BLaER1 (cell line): ENCODE data around the gene RHCE.

Experiments
- H3K27ac ChIP-seq: shearing (Covaris generic); formaldehyde crosslinking; 2 replicates; pipeline ENCODE4 v1.8.1; 2022
- H3K27me3 ChIP-seq: shearing (Covaris generic); formaldehyde crosslinking; 2 replicates; pipeline ENCODE4 v1.8.1; 2022
- H3K36me3 ChIP-seq: shearing (Covaris generic); formaldehyde crosslinking; 2 replicates; pipeline ENCODE4 v1.8.1; 2022
- H3K4me1 ChIP-seq: shearing (Covaris generic); formaldehyde crosslinking; 2 replicates; pipeline ENCODE4 v1.8.1; 2022
- H3K4me2 ChIP-seq: shearing (Covaris generic); formaldehyde crosslinking; 2 replicates; pipeline ENCODE4 v1.8.1; 2022
- H3K4me3 ChIP-seq: shearing (Covaris generic); formaldehyde crosslinking; 2 replicates; pipeline ENCODE4 v1.8.1; 2022
- H3K9ac ChIP-seq: shearing (Covaris generic); formaldehyde crosslinking; 2 replicates; pipeline ENCODE4 v1.8.1; 2022
- H3K9me3 ChIP-seq: shearing (Covaris generic); formaldehyde crosslinking; 2 replicates; pipeline ENCODE4 v1.8.1; 2022
- H4K20me1 ChIP-seq: shearing (Covaris generic); formaldehyde crosslinking; 2 replicates; pipeline ENCODE4 v1.8.1; 2022
- Cebpa-rat ChIP-seq: shearing (Covaris generic); IDR thresholded peaks from 2 replicates; pipeline ENCODE4 v1.8.1; 2022

The RHCE gene

GRCh38 chr1:25361901-25362300 lies 58.7 kb downstream of the RHCE start:
- no peak overlapping the region for H3K4me3 ChIP-seq
- H3K4me2 ChIP-seq: no peak overlapping the region
- TF ChIP-seq Cebpa-rat: no peak
- H3K27ac ChIP-seq: no peak overlapping the region
- H3K4me1 ChIP-seq: no peaks in the 10 kb centered on the region
- H3K9me3 ChIP-seq: no peaks in the 10 kb centered on the region
- peaks cover 49% of the 10 kb centered on the region for H3K36me3 ChIP-seq
- H4K20me1 ChIP-seq: peaks cover 10% of the 10 kb centered on the region; the same call in 1 of the 2 replicates
- no peak overlapping the region for H3K9ac ChIP-seq
- no peaks in the 10 kb centered on the region for H3K27me3 ChIP-seq

GRCh38 chr1:25360596-25361581 lies 59.7 kb downstream of the RHCE start:
- Histone ChIP-seq H3K27ac (no peak overlapping the region), H3K36me3 (peaks cover 59% of the 10 kb centered on the region), H3K9ac (no peak overlapping the region)

GRCh38 chr1:25356848-25357247 lies 63.8 kb downstream of the RHCE start:
- Histone ChIP-seq H3K27ac (no peak overlapping the region), H3K36me3 (peaks cover 95% of the 10 kb centered on the region), H3K9ac (no peak overlapping the region), H4K20me1 (peaks cover 31% of the 10 kb centered on the region), H3K4me2 (no peak overlapping the region), H3K9me3 (no peaks in the 10 kb centered on the region), H3K27me3 (no peaks in the 10 kb centered on the region), H3K4me3 (no peak overlapping the region), H3K4me1 (no peaks in the 10 kb centered on the region)
- no peak for TF ChIP-seq Cebpa-rat

More at GRCh38 chr1:25360596-25361581, 59.7 kb downstream of the RHCE start:
- no peaks in the 10 kb centered on the region for H3K4me1 ChIP-seq
- H3K9me3 ChIP-seq: no peaks in the 10 kb centered on the region
- H4K20me1 ChIP-seq: peaks cover 20% of the 10 kb centered on the region
- no peak for TF ChIP-seq Cebpa-rat
- no peak overlapping the region for H3K4me3 ChIP-seq
- H3K27me3 ChIP-seq: no peaks in the 10 kb centered on the region
- H3K4me2 ChIP-seq: no peak overlapping the region

- no peak for TF ChIP-seq Cebpa-rat
- no peak overlapping the region for H3K4me3 ChIP-seq
- peaks cover 95% of the 10 kb centered on the region for H3K36me3 ChIP-seq
- H3K9me3 ChIP-seq: no peaks in the 10 kb centered on the region
- no peak overlapping the region for H3K9ac ChIP-seq
- peaks cover 34% of the 10 kb centered on the region for H4K20me1 ChIP-seq
- no peaks in the 10 kb centered on the region for H3K4me1 ChIP-seq
- no peak overlapping the region for H3K4me2 ChIP-seq
- H3K27ac ChIP-seq: no peak overlapping the region
- no peaks in the 10 kb centered on the region for H3K27me3 ChIP-seq
Measured at GRCh38 chr1:25356441-25356840, 64.2 kb downstream of the RHCE start.

GRCh38 chr1:25355841-25356395 lies 64.7 kb downstream of the RHCE start:
- H3K36me3 ChIP-seq: peaks cover 95% of the 10 kb centered on the region
- no peak overlapping the region for H3K4me3 ChIP-seq
- H4K20me1 ChIP-seq: peaks cover 34% of the 10 kb centered on the region
- no peaks in the 10 kb centered on the region for H3K27me3 ChIP-seq
- H3K9ac ChIP-seq: no peak overlapping the region
- no peaks in the 10 kb centered on the region for H3K4me1 ChIP-seq
- TF ChIP-seq Cebpa-rat: no peak
- no peak overlapping the region for H3K27ac ChIP-seq
- no peak overlapping the region for H3K4me2 ChIP-seq
- H3K9me3 ChIP-seq: no peaks in the 10 kb centered on the region

- Histone ChIP-seq H3K9ac (no peak overlapping the region), H3K4me2 (no peak overlapping the region), H3K9me3 (no peaks in the 10 kb centered on the region), H3K36me3 (peaks cover 93% of the 10 kb centered on the region), H3K4me1 (no peaks in the 10 kb centered on the region), H4K20me1 (peaks cover 75% of the 10 kb centered on the region), H3K27me3 (no peaks in the 10 kb centered on the region), H3K4me3 (no peak overlapping the region), H3K27ac (no peak overlapping the region)
- TF ChIP-seq Cebpa-rat: no peak
Measured at GRCh38 chr1:25349606-25350005, 71.0 kb downstream of the RHCE start.

- Histone ChIP-seq H3K27me3 (no peaks in the 10 kb centered on the region), H3K9me3 (no peaks in the 10 kb centered on the region), H3K4me1 (no peaks in the 10 kb centered on the region), H3K36me3 (peaks cover 93% of the 10 kb centered on the region), H3K4me3 (no peak overlapping the region), H3K9ac (no peak overlapping the region), H3K27ac (no peak overlapping the region), H4K20me1 (peaks cover 87% of the 10 kb centered on the region), H3K4me2 (no peak overlapping the region)
- TF ChIP-seq Cebpa-rat: no peak
Measured at GRCh38 chr1:25347556-25347955, 73.1 kb downstream of the RHCE start.

GRCh38 chr1:25343872-25344271 lies 76.8 kb downstream of the RHCE start:
- no peak for TF ChIP-seq Cebpa-rat
- no peaks in the 10 kb centered on the region for H3K9me3 ChIP-seq
- peaks cover 19% of the 10 kb centered on the region for H3K4me1 ChIP-seq
- H3K4me3 ChIP-seq: no peak overlapping the region
- H4K20me1 ChIP-seq: peaks cover 98% of the 10 kb centered on the region
- peaks cover 65% of the 10 kb centered on the region for H3K36me3 ChIP-seq
- H3K27me3 ChIP-seq: no peaks in the 10 kb centered on the region
- no peak overlapping the region for H3K9ac ChIP-seq
- no peak overlapping the region for H3K27ac ChIP-seq
- H3K4me2 ChIP-seq: no peak overlapping the region

GRCh38 chr1:25342846-25343245 lies 77.8 kb downstream of the RHCE start:
- Histone ChIP-seq H4K20me1 (peaks cover 94% of the 10 kb centered on the region), H3K27me3 (no peaks in the 10 kb centered on the region), H3K9me3 (no peaks in the 10 kb centered on the region), H3K4me3 (no peak overlapping the region), H3K27ac (no peak overlapping the region), H3K4me1 (peaks cover 19% of the 10 kb centered on the region), H3K4me2 (no peak overlapping the region), H3K36me3 (peaks cover 57% of the 10 kb centered on the region), H3K9ac (no peak overlapping the region)
- TF ChIP-seq Cebpa-rat: no peak

GRCh38 chr1:25341746-25342145 lies 78.9 kb downstream of the RHCE start:
- Histone ChIP-seq H3K4me3 (no peak overlapping the region), H3K36me3 (peaks cover 48% of the 10 kb centered on the region), H4K20me1 (peaks cover 85% of the 10 kb centered on the region), H3K9ac (no peak overlapping the region), H3K4me2 (no peak overlapping the region), H3K4me1 (peaks cover 19% of the 10 kb centered on the region), H3K27me3 (no peaks in the 10 kb centered on the region), H3K9me3 (no peaks in the 10 kb centered on the region), H3K27ac (no peak overlapping the region)
- TF ChIP-seq Cebpa-rat: no peak
